AG10803 (cell line): ENCODE measurements around the gene ZNF407.

ENCODE experiments used
- DNase-seq: peaks from one replicate; pipeline ENCODE4 v3.0.0; 2010; ENCODE audit warnings: low read depth
- H3K4me3 ChIP-seq: 2 replicates; pipeline ENCODE4 v1.5.1; 2011; ENCODE audit warnings: mild to moderate bottlenecking, low read length, control low read depth
- TF ChIP-seq, protein P1 (sequence below): conservative IDR thresholded peaks from 2 replicates; pipeline ENCODE4 v1.5.1; 2011; ENCODE audit warnings: mild to moderate bottlenecking, low read length, control low read depth, inconsistent platforms

Gene ZNF407

DNA sequence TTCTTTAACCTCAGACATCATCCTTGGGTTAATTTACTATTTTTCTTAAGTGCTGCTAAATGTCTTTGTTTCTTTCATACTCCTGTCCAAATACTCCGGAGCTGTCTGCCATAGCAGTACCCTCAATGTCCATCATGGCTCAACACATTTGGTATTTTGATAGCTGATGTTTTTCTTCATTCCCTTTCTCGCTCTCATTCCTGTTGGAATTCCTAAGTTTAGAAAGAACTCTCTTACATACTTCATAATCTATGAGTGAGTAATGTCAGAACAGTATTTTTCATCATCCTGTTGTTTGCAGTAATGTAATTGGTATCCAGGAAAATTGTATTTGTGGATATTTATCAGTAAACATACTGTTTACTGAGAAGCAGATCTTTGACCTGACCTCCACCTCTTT lies 328.4 kb downstream of the ZNF407 start:
- H3K4me3 ChIP-seq = no peak overlapping the region
- DNase-seq = no peak
- TF ChIP-seq, protein P1, sequence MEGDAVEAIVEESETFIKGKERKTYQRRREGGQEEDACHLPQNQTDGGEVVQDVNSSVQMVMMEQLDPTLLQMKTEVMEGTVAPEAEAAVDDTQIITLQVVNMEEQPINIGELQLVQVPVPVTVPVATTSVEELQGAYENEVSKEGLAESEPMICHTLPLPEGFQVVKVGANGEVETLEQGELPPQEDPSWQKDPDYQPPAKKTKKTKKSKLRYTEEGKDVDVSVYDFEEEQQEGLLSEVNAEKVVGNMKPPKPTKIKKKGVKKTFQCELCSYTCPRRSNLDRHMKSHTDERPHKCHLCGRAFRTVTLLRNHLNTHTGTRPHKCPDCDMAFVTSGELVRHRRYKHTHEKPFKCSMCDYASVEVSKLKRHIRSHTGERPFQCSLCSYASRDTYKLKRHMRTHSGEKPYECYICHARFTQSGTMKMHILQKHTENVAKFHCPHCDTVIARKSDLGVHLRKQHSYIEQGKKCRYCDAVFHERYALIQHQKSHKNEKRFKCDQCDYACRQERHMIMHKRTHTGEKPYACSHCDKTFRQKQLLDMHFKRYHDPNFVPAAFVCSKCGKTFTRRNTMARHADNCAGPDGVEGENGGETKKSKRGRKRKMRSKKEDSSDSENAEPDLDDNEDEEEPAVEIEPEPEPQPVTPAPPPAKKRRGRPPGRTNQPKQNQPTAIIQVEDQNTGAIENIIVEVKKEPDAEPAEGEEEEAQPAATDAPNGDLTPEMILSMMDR = no peak

DNA sequence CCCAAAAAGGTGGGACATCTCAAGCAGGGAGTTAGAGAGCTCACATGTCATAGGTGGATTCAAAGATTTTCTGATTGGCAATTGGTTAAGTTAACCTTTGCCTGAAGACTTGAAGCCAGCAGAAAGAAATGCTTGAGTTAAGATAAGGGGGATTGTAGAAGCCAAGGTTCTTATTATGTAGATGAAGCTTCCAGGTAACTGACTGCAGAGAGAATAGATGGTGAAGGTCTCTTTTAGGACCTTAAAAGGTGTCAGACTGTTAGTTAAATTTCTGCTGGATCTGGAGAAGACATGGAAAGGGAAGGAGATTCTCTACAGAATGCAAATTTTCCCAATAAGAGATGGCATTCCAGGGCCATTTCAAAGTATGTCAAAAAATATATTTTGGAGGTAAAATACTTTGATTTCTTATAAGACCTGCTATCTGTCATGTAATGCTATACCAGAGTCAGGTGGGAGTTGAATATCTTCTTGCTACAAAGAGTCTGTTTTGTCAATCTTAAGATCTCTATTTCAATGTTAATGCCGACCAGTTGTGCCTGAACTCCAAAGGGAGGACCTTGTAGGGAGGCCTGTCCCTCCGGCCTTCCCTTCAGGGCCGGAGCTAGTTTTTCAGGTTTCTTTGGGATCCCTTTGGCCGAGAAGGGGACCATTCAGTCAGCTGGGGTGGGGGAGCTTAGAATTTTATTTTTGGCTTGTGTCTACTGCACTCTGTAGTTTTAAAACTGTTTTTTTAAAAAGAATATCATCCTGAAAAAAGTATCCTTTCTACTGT lies 330.7 kb downstream of the ZNF407 start:
- no peak for DNase-seq
- no peak overlapping the region for H3K4me3 ChIP-seq
- TF ChIP-seq, protein P1 = no peak

- no peak overlapping the region for H3K4me3 ChIP-seq
- no peak for DNase-seq
- TF ChIP-seq, protein P1 = no peak
These were observed 331.4 kb downstream of the ZNF407 start for GRCh38 chr18:74929110-74929509.

GRCh38 chr18:74930616-74931015 lies 332.9 kb downstream of the ZNF407 start:
- TF ChIP-seq, protein P1 = no peak
- no peak for DNase-seq
- no peak overlapping the region for H3K4me3 ChIP-seq

GRCh38 chr18:74933930-74934329 lies 336.3 kb downstream of the ZNF407 start:
- TF ChIP-seq, protein P1 = no peak
- DNase-seq = no peak
- H3K4me3 ChIP-seq = no peak overlapping the region

- no peak for DNase-seq
- no peak overlapping the region for H3K4me3 ChIP-seq
- TF ChIP-seq, protein P1 = no peak
These were observed 337.8 kb downstream of the ZNF407 start for GRCh38 chr18:74935434-74935833.

DNA sequence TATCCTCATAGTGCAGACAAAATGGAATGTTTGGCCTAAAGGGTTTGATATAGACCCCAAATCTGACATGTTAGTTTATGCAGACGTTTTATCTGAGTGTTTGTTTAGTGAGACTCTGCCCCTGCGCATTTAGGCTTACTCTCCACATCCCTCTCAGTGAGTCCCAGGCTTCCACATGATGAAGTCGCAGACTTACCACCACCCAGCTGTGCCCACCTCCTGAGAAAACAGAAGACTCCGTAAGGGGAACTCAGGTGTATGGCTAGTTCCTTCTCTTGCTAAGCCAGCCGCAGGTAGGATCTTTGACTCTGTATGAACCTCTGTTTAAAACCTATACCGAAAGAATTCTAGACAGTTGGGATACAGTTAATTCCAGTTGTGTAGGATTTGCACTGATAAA lies 338.7 kb downstream of the ZNF407 start:
- no peak overlapping the region for H3K4me3 ChIP-seq
- TF ChIP-seq, protein P1 = no peak
- no peak for DNase-seq
